WERI-Rb-1 (cell line): ENCODE measurements around the gene PPEF1.
"Not testable (repeated sequence)": the region's sequence is repeated elsewhere in the genome, so short reads cannot be mapped to it uniquely, and the experiment has no call there.

Experiments used
- DNase-seq: peaks from one replicate; pipeline ENCODE4 v3.0.0-alpha.2; 2020
- H3K27ac ChIP-seq: fragments of 250-450 bp; sonication (Bioruptor Pico); 2 replicates; pipeline ENCODE4 v1.5.1; 2020; ENCODE audit warnings: mild to moderate bottlenecking, moderate library complexity
- H3K27me3 ChIP-seq: fragments of 250-450 bp; sonication (Bioruptor Pico); 2 replicates; pipeline ENCODE4 v1.5.1; 2021; ENCODE audit warnings: mild to moderate bottlenecking, low read depth, moderate library complexity; ENCODE audit not compliant: insufficient read depth, severe bottlenecking
- H3K36me3 ChIP-seq: fragments of 250-450 bp; sonication (Bioruptor Pico); 2 replicates; pipeline ENCODE4 v1.5.1; 2020; ENCODE audit warnings: mild to moderate bottlenecking, moderate library complexity
- H3K4me3 ChIP-seq: 2 replicates; pipeline ENCODE4 v1.5.1; 2011; ENCODE audit warnings: low read depth, mild to moderate bottlenecking, control low read depth, low read length
- H3K9me3 ChIP-seq: fragments of 250-450 bp; sonication (Bioruptor Pico); 2 replicates; pipeline ENCODE4 v1.5.1; 2021; ENCODE audit warnings: mild to moderate bottlenecking, moderate library complexity; ENCODE audit not compliant: severe bottlenecking
- CTCF ChIP-seq: IDR thresholded peaks from 2 replicates; pipeline ENCODE4 v1.5.1; 2011; ENCODE audit warnings: low read depth, mild to moderate bottlenecking, control low read depth, inconsistent platforms, low read length

The PPEF1 gene

GRCh38 chrX:18757956-18758932, 50.8 kb downstream of the PPEF1 start:
- DNase-seq: no peak
- no peak overlapping the region for H3K27ac ChIP-seq
- H3K4me3 ChIP-seq: no peak overlapping the region
- no peaks in the 10 kb centered on the region for H3K9me3 ChIP-seq
- H3K36me3 ChIP-seq: peaks cover 17% of the 10 kb centered on the region
- H3K27me3 ChIP-seq: no peaks in the 10 kb centered on the region
- TF ChIP-seq CTCF: no peak

GRCh38 chrX:18761750-18762149, 54.3 kb downstream of the PPEF1 start:
- Histone ChIP-seq H3K9me3 (no peaks in the 10 kb centered on the region), H3K27me3 (no peaks in the 10 kb centered on the region), H3K27ac (no peak overlapping the region), H3K4me3 (no peak overlapping the region), H3K36me3 (peaks cover 17% of the 10 kb centered on the region)
- DNase-seq: no peak
- TF ChIP-seq CTCF: no peak

DNA sequence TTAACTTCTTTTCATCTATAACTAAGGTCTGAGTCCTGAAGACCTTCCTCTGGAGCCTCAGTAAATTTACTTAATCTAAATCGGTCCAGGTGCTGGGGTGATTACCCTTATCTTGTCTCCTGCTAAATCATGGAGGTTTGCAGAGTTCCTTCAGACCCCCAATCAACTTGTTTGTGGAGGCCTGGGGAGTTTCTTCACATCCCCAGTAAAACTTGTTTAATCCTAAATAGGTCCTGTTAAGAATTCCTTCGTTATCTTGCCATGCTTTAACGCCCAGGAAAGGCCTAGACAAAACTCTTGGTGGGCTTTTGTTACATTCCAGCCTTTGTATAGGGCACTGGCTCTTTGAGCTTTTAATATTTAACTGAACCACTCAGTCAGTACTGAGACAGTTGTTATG, 55.7 kb downstream of the PPEF1 start:
- H3K27ac ChIP-seq, DNase-seq, H3K36me3 ChIP-seq, H3K9me3 ChIP-seq, H3K4me3 ChIP-seq, H3K27me3 ChIP-seq: not testable (repeated sequence)

DNA sequence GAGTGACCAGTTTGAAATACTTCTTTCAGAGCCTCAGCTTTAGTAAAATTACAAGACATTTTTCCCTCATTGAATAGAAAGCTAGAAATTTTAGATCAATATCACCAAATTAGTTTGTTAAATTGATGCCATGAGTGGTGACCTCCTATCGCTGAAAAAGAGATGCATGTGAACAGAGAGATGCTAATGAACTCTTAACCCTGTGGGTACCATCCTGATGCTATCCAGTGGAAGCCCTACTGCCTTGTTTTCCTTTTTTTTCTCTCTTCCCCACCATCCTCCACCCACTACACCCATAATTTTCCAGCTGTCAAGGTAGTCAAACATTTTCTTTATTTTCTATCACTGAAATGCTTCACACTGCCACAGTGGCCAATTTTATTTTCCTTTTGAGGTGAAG, 61.9 kb downstream of the PPEF1 start:
- Histone ChIP-seq H3K36me3 (peaks cover 21% of the 10 kb centered on the region), H3K27ac (no peak overlapping the region), H3K4me3 (no peak overlapping the region), H3K9me3 (no peaks in the 10 kb centered on the region), H3K27me3 (no peaks in the 10 kb centered on the region)
- no peak for DNase-seq
- TF ChIP-seq CTCF: no peak

DNA sequence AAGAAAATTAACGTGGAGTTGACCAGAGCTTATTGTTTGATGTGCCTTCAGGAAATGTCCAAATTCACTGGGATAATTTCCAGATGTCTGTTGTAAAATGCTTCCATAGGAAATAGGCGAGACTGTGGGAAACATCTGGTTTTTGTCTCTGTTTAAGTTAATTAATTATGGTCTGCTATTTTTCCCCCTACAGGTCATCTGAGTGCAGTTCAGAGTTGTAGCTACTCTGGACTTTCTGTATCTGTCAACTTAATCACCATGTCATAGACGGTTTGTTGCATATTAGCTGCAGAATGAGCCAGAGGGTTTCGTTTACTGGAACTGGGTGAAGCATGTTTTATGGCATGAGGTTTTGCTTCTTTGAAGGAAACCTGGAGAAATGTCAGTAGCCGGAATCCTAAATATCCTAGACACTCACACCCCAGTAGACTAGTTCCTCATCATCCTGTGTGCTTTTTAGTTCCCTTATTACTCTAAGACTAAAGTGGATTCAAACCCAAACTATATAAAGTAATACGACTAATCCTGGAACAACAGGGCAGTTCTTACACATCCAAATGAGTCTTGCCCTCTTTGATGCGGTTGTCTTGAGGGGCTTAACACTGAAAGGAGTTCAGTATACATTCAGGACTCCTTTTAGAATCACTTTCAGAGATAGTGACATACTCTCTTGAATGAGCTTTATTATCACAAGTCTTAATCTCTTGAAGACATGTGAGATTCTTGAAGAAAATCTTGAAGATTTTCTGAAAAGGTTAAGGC, 62.5 kb downstream of the PPEF1 start:
- Histone ChIP-seq H3K4me3 (no peak overlapping the region), H3K27me3 (no peaks in the 10 kb centered on the region)

More for the DNA sequence above, 62.5 kb downstream of the PPEF1 start:
- no peaks in the 10 kb centered on the region for H3K9me3 ChIP-seq
- H3K27ac ChIP-seq: no peak overlapping the region
- TF ChIP-seq CTCF: no peak
- peaks cover 22% of the 10 kb centered on the region for H3K36me3 ChIP-seq
- DNase-seq: no peak
